ENCODE data around the gene CCR5.

CCR5 gene

GRCh38 chr3:46359733-46360493 lies 10.8 kb upstream of the CCR5 start:
- Histone ChIP-seq H3K36me3 (ENCODE audit: control insufficient read depth in 2 of 2, insufficient read depth in 1 of 2, low read length in 2 of 2) (no peaks in the 10 kb centered on the region), H3K4me3 (ENCODE audit: low read depth, low read length) (no peak overlapping the region), H3K9me3 (ENCODE audit: control insufficient read depth, insufficient read depth, low read depth, low read length) (no peaks in the 10 kb centered on the region), H3K4me1 (ENCODE audit: control insufficient read depth, insufficient read depth, low read length) (no peaks in the 10 kb centered on the region), H3K27ac (ENCODE audit: extremely low read depth, low read depth, low read length) (no peak overlapping the region)
- POLR2A ChIA-PET: no interaction called here
- CTCF ChIA-PET: interaction anchor here (0.6 kb wide), 1 partner anchor 61 kb away, joined by 4 read pairs; no protein-coding TSS in a partner anchor
- no peak for TF ChIP-seq ZBTB1 (tag by site-specific recombination; IDR thresholded peaks at IDR 0.05)
- TF ChIP-seq, protein P1, sequence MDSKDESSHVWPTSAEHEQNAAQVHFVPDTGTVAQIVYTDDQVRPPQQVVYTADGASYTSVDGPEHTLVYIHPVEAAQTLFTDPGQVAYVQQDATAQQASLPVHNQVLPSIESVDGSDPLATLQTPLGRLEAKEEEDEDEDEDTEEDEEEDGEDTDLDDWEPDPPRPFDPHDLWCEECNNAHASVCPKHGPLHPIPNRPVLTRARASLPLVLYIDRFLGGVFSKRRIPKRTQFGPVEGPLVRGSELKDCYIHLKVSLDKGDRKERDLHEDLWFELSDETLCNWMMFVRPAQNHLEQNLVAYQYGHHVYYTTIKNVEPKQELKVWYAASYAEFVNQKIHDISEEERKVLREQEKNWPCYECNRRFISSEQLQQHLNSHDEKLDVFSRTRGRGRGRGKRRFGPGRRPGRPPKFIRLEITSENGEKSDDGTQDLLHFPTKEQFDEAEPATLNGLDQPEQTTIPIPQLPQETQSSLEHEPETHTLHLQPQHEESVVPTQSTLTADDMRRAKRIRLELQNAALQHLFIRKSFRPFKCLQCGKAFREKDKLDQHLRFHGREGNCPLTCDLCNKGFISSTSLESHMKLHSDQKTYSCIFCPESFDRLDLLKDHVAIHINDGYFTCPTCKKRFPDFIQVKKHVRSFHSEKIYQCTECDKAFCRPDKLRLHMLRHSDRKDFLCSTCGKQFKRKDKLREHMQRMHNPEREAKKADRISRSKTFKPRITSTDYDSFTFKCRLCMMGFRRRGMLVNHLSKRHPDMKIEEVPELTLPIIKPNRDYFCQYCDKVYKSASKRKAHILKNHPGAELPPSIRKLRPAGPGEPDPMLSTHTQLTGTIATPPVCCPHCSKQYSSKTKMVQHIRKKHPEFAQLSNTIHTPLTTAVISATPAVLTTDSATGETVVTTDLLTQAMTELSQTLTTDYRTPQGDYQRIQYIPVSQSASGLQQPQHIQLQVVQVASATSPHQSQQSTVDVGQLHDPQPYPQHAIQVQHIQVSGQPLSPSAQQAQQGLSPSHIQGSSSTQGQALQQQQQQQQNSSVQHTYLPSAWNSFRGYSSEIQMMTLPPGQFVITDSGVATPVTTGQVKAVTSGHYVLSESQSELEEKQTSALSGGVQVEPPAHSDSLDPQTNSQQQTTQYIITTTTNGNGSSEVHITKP (tag by site-specific recombination; IDR thresholded peaks at IDR 0.05): peak; percentile 25; the same call in 1 of the 2 replicates
- TF ChIP-seq SCRT1 (tag by site-specific recombination; IDR thresholded peaks at IDR 0.05; ENCODE audit: borderline replicate concordance): no peak
- TF ChIP-seq IKZF3 (tag by site-specific recombination; IDR thresholded peaks at IDR 0.05): no peak
- TF ChIP-seq FEZF1 (tag by site-specific recombination; IDR thresholded peaks at IDR 0.05): peak; percentile 98
- 0 out of 2 replicates have a peak, but pooled peaks have one; percentile 18 for TF ChIP-seq ZNF664 (tag by site-specific recombination; IDR thresholded peaks at IDR 0.05)
- TF ChIP-seq ZNF596 (tag by site-specific recombination; IDR thresholded peaks at IDR 0.05): no peak
- TF ChIP-seq RBAK (tag by site-specific recombination; IDR thresholded peaks at IDR 0.05): no peak
- TF ChIP-seq ZBTB48 (tag by site-specific recombination; IDR thresholded peaks at IDR 0.05): no peak
- no peak for TF ChIP-seq ZNF19 (tag by site-specific recombination; IDR thresholded peaks at IDR 0.05; ENCODE audit: low read depth)
- peak; percentile 49; the same call in 1 of the 2 replicates for TF ChIP-seq ZNF366 (tag by site-specific recombination; conservative IDR thresholded peaks at IDR 0.05)
- TF ChIP-seq ZNF629 (tag by site-specific recombination; IDR thresholded peaks at IDR 0.05): peak; percentile 87
- peak; percentile 41; the same call in 1 of the 2 replicates for TF ChIP-seq ZNF600 (tag by site-specific recombination; IDR thresholded peaks at IDR 0.05)
- TF ChIP-seq, protein P2, sequence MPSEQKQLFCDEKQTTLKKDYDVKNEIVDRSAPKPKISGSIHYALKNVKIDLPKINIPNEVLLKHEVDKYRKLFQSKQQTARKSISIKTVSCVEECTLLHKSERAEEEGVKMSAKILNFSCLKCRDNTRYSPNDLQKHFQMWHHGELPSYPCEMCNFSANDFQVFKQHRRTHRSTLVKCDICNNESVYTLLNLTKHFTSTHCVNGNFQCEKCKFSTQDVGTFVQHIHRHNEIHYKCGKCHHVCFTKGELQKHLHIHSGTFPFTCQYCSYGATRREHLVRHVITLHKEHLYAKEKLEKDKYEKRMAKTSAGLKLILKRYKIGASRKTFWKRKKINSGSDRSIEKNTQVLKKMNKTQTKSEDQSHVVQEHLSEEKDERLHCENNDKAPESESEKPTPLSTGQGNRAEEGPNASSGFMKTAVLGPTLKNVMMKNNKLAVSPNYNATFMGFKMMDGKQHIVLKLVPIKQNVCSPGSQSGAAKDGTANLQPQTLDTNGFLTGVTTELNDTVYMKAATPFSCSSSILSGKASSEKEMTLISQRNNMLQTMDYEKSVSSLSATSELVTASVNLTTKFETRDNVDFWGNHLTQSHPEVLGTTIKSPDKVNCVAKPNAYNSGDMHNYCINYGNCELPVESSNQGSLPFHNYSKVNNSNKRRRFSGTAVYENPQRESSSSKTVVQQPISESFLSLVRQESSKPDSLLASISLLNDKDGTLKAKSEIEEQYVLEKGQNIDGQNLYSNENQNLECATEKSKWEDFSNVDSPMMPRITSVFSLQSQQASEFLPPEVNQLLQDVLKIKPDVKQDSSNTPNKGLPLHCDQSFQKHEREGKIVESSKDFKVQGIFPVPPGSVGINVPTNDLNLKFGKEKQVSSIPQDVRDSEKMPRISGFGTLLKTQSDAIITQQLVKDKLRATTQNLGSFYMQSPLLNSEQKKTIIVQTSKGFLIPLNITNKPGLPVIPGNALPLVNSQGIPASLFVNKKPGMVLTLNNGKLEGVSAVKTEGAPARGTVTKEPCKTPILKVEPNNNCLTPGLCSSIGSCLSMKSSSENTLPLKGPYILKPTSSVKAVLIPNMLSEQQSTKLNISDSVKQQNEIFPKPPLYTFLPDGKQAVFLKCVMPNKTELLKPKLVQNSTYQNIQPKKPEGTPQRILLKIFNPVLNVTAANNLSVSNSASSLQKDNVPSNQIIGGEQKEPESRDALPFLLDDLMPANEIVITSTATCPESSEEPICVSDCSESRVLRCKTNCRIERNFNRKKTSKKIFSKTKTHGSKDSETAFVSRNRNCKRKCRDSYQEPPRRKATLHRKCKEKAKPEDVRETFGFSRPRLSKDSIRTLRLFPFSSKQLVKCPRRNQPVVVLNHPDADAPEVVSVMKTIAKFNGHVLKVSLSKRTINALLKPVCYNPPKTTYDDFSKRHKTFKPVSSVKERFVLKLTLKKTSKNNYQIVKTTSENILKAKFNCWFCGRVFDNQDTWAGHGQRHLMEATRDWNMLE (tag by site-specific recombination; conservative IDR thresholded peaks at IDR 0.05; ENCODE audit: low read depth): 0 out of 2 replicates have a peak, but pooled peaks have one; percentile 20
- TF ChIP-seq ZNF391 (tag by site-specific recombination; IDR thresholded peaks at IDR 0.05; ENCODE audit: borderline replicate concordance, low read depth): no peak
- TF ChIP-seq, protein P3, sequence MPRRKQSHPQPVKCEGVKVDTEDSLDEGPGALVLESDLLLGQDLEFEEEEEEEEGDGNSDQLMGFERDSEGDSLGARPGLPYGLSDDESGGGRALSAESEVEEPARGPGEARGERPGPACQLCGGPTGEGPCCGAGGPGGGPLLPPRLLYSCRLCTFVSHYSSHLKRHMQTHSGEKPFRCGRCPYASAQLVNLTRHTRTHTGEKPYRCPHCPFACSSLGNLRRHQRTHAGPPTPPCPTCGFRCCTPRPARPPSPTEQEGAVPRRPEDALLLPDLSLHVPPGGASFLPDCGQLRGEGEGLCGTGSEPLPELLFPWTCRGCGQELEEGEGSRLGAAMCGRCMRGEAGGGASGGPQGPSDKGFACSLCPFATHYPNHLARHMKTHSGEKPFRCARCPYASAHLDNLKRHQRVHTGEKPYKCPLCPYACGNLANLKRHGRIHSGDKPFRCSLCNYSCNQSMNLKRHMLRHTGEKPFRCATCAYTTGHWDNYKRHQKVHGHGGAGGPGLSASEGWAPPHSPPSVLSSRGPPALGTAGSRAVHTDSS (tag by site-specific recombination; IDR thresholded peaks at IDR 0.05): no peak
- peak; percentile 74 for TF ChIP-seq SP7 (tag by site-specific recombination; IDR thresholded peaks at IDR 0.05)
- TF ChIP-seq ZNF311 (tag by site-specific recombination; IDR thresholded peaks at IDR 0.05; ENCODE audit: borderline replicate concordance): no peak
- TF ChIP-seq, protein P4, sequence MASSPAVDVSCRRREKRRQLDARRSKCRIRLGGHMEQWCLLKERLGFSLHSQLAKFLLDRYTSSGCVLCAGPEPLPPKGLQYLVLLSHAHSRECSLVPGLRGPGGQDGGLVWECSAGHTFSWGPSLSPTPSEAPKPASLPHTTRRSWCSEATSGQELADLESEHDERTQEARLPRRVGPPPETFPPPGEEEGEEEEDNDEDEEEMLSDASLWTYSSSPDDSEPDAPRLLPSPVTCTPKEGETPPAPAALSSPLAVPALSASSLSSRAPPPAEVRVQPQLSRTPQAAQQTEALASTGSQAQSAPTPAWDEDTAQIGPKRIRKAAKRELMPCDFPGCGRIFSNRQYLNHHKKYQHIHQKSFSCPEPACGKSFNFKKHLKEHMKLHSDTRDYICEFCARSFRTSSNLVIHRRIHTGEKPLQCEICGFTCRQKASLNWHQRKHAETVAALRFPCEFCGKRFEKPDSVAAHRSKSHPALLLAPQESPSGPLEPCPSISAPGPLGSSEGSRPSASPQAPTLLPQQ (tag by site-specific recombination; IDR thresholded peaks at IDR 0.05): peak; percentile 51; the same call in 1 of the 2 replicates
- peak; percentile 69 for TF ChIP-seq ZEB2 (tag by site-specific recombination; IDR thresholded peaks at IDR 0.05)
- peak; percentile 61; the same call in 1 of the 2 replicates for TF ChIP-seq ZNF24 (tag by site-specific recombination; IDR thresholded peaks at IDR 0.05)
- no peak for TF ChIP-seq ZNF610 (tag by site-specific recombination; IDR thresholded peaks at IDR 0.05; ENCODE audit: borderline replicate concordance)
- no peak for TF ChIP-seq ZNF558 (tag by site-specific recombination; IDR thresholded peaks at IDR 0.05)
- TF ChIP-seq ZBTB21 (tag by site-specific recombination; IDR thresholded peaks at IDR 0.05): peak; percentile 87
- no peak for TF ChIP-seq ZNF214 (tag by site-specific recombination; IDR thresholded peaks at IDR 0.05; ENCODE audit: borderline replicate concordance)
- TF ChIP-seq ZNF843 (tag by site-specific recombination; IDR thresholded peaks at IDR 0.05): 0 out of 2 replicates have a peak, but pooled peaks have one; percentile 27
